Heart left ventricle (tissue), 13 donors: Measurements from ENCODE around the gene PDIK1L.

Experiments
- POLR2A ChIP-seq, 2 donors: fragments of 450-650 bp; IDR thresholded peaks; one replicate each; pipeline ENCODE4 v1.6.1; 2017; ENCODE audit warnings: antibody characterized with exemption in 2 of 2, mild to moderate bottlenecking in 2 of 2, moderate library complexity in 2 of 2
- TF ChIP-seq, protein P1 (sequence below), 12 donors: fragments of 200-600 bp; sonication (generic) in 4 of 12; IDR thresholded peaks; one replicate each; pipeline versions ENCODE4 v1.5.0 to v1.8.0; 2018 to 2022; ENCODE audit warnings: antibody characterized with exemption in 12 of 12, mild to moderate bottlenecking in 5 of 12
- donor health status: ischemic (EF 13 %, LVEDD 7.1; RV severe dilation, severe dysfunction).
- donor health status: DM: no; HTN: yes; CAD: no.
- donor health status: DM: no; HTN: no; CAD: no.
- donor health status: ischemic (EF 25% LVEDD 6.9; RV normal size, moderate dysfunction).
- donor health status: ischemic (EF 25% LVEDD 5.7; RV mildly dilated, moderate dysfunction).
- donor health status: ischemic (EF 35%, LVEDD 5.7; RV mildly dilated, moderate dysfunction).
- donor health status: nonischemic (EF 11% LVEDD 7.7; RV severe dilation, severe dysfunction).
- donor health status: DM: yes; HTN: yes; CAD: no.
- donor health status: PGD.
- donor health status: ischemic (EF 29% LVEDD 5.4; RV normal size, mild dysfunction).
- donor health status: nonischemic (EF 23%, LVEDD 6.1; RV moderate dilation, normal function).

DNA sequence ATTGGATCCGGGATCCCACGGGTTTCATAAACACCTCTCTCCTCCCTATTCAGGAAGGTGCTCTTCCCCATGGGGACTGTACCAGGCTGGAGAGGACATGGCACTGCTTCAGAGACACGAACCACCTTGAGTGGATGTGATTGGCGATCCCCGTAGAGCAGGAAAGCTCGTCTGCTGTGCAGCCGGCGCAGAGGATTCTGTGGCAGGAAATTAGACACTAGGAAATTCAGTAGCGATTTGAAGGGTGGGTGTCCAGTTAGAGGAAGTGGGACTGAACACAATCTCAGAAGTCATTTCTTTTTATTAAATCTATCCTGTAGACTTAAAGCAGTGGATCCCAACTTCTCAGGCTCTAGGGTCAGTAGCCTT is 767 bp downstream of the PDIK1L start:
- TF ChIP-seq POLR2A (IDR thresholded peaks at IDR 0.05) = no peak
- TF ChIP-seq, protein P1, sequence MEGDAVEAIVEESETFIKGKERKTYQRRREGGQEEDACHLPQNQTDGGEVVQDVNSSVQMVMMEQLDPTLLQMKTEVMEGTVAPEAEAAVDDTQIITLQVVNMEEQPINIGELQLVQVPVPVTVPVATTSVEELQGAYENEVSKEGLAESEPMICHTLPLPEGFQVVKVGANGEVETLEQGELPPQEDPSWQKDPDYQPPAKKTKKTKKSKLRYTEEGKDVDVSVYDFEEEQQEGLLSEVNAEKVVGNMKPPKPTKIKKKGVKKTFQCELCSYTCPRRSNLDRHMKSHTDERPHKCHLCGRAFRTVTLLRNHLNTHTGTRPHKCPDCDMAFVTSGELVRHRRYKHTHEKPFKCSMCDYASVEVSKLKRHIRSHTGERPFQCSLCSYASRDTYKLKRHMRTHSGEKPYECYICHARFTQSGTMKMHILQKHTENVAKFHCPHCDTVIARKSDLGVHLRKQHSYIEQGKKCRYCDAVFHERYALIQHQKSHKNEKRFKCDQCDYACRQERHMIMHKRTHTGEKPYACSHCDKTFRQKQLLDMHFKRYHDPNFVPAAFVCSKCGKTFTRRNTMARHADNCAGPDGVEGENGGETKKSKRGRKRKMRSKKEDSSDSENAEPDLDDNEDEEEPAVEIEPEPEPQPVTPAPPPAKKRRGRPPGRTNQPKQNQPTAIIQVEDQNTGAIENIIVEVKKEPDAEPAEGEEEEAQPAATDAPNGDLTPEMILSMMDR (IDR thresholded peaks at IDR 0.05) = no peak
